ENCODE measurements around the gene HSPG2.

The HSPG2 gene

GRCh38 chr1:21825393-21825792 is 111.7 kb downstream of the HSPG2 start:
- Histone ChIP-seq H3K27me3 (no peaks in the 10 kb centered on the region), H3K36me3 (no peaks in the 10 kb centered on the region), H3K4me3 (ENCODE audit: low read depth, low read length) (no peak overlapping the region), H3K4me1 (no peaks in the 10 kb centered on the region), H3K9me3 (no peaks in the 10 kb centered on the region)
- no peak for DNase-seq
- TF ChIP-seq, protein P1, sequence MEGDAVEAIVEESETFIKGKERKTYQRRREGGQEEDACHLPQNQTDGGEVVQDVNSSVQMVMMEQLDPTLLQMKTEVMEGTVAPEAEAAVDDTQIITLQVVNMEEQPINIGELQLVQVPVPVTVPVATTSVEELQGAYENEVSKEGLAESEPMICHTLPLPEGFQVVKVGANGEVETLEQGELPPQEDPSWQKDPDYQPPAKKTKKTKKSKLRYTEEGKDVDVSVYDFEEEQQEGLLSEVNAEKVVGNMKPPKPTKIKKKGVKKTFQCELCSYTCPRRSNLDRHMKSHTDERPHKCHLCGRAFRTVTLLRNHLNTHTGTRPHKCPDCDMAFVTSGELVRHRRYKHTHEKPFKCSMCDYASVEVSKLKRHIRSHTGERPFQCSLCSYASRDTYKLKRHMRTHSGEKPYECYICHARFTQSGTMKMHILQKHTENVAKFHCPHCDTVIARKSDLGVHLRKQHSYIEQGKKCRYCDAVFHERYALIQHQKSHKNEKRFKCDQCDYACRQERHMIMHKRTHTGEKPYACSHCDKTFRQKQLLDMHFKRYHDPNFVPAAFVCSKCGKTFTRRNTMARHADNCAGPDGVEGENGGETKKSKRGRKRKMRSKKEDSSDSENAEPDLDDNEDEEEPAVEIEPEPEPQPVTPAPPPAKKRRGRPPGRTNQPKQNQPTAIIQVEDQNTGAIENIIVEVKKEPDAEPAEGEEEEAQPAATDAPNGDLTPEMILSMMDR (IDR thresholded peaks at IDR 0.05; ENCODE audit: low read depth, low read length) = no peak

DNA sequence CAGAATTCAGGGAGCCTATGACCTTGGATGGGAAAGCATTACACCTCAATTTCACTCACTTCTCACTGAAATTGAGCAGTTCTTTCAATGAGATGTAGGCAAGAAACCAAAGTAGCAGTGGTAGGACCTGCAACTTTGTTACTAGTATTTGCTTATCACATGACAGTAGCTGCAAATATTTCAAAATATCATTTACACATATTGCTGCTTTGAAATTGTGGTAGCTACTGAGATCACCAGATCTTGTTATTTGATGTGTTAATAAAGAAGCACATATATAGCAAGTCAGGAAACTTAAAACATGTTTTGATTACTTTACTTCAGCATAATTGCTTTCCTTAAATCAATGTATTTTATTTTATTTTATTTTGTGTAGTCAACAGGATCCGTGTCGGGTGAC is 112.2 kb downstream of the HSPG2 start:
- Histone ChIP-seq H3K4me1 (no peaks in the 10 kb centered on the region), H3K4me3 (ENCODE audit: low read depth, low read length) (no peak overlapping the region), H3K27me3 (no peaks in the 10 kb centered on the region), H3K36me3 (no peaks in the 10 kb centered on the region), H3K9me3 (no peaks in the 10 kb centered on the region)
- TF ChIP-seq, protein P1 (IDR thresholded peaks at IDR 0.05; ENCODE audit: low read depth, low read length) = no peak
- DNase-seq = no peak

GRCh38 chr1:21823980-21824702 is 113.0 kb downstream of the HSPG2 start:
- H3K36me3 ChIP-seq = no peaks in the 10 kb centered on the region
- no peak overlapping the region for H3K4me3 ChIP-seq (ENCODE audit: low read depth, low read length)
- no peaks in the 10 kb centered on the region for H3K27me3 ChIP-seq
- no peak for DNase-seq
- no peaks in the 10 kb centered on the region for H3K9me3 ChIP-seq
- TF ChIP-seq, protein P1 (IDR thresholded peaks at IDR 0.05; ENCODE audit: low read depth, low read length) = no peak
- H3K4me1 ChIP-seq = no peaks in the 10 kb centered on the region

DNA sequence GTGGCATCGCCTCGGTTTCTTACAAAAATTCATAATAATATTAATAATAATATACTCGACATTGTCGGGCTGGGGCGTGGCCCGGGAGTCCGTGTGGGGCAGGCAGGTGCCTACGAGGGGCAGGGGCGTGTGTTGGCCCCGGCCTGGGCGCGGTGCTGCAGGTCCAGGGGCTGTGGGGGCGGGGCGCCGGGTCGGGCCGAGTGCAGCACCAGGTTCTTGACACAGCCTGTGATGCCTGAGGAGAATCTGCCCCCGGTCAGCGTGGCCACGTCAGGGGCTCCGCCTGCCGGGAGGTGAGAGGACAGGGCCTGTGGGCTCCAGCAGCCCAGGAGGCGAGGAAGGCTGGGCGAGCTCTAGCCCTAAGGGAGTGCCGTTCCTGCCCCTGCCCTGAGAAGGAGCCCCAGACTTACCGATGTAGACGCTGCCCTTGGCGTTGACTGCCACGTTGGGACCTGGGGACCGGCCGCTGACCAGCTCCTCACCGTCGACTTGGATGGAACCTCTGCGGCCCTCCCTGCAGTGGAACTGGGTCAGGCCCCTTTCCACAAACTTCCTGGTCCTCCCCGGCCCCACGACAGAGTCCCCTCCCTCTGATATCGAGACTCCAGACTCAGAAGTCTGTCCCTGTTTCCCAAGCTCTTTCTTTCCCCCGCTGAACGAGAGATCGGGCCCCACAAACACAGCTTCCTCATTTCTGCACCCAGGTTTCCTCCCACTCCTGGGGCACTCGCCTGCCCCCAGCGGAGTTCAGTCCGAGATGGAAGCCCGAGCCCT is 113.7 kb downstream of the HSPG2 start:
- H3K27me3 ChIP-seq = no peaks in the 10 kb centered on the region
- H3K9me3 ChIP-seq = no peaks in the 10 kb centered on the region
- H3K4me1 ChIP-seq = no peaks in the 10 kb centered on the region
- no peaks in the 10 kb centered on the region for H3K36me3 ChIP-seq
- no peak overlapping the region for H3K4me3 ChIP-seq (ENCODE audit: low read depth, low read length)
- DNase-seq = no peak
- TF ChIP-seq, protein P1 (IDR thresholded peaks at IDR 0.05; ENCODE audit: low read depth, low read length) = no peak

DNA sequence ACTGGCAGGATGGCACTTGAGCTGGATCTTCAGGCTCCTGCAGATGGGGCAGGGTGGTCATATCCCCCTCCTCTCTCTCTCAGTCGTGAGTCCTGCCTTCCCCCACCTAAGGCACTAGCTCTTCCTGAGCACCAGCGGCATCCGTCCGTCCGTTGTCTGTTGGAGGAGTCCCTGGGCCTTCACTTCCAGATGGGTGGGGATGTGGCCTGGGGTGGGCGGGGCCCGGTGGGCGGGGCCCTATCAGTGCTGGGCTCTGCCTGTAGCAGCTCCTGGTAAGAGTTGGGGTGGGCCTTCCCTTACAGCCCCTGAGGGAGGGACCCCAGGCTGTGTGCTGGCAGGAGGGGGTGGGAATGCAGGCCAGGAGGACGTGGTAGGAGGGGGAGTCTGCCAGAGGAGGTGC is 114.8 kb downstream of the HSPG2 start:
- Histone ChIP-seq H3K4me1 (no peaks in the 10 kb centered on the region), H3K27me3 (no peaks in the 10 kb centered on the region), H3K36me3 (no peaks in the 10 kb centered on the region), H3K9me3 (no peaks in the 10 kb centered on the region), H3K4me3 (ENCODE audit: low read depth, low read length) (no peak overlapping the region)
- peak; percentile 69 for DNase-seq
- TF ChIP-seq, protein P1 (IDR thresholded peaks at IDR 0.05; ENCODE audit: low read depth, low read length) = no peak
